MG63 (cell line): ENCODE results near the gene CALML3. TPM values are rescaled to one million over a fixed set of nuclear protein-coding genes. Genes with fewer than 3 reads are reported as not detected.

Experiments
- DNase-seq: peaks from one replicate; pipeline ENCODE4 v3.0.0-alpha.2; 2020
- H3K27me3 ChIP-seq: fragments of 250-450 bp; sonication (Bioruptor Pico); 2 replicates; pipeline ENCODE4 v1.5.1; 2020; ENCODE audit warnings: mild to moderate bottlenecking, moderate library complexity
- H3K36me3 ChIP-seq: fragments of 250-450 bp; sonication (Bioruptor Pico); 2 replicates; pipeline ENCODE4 v1.5.1; 2020; ENCODE audit warnings: mild to moderate bottlenecking, moderate library complexity
- H3K4me3 ChIP-seq: fragments of 250-450 bp; sonication (Bioruptor Pico); 2 replicates; pipeline ENCODE4 v1.5.1; 2020; ENCODE audit warnings: mild to moderate bottlenecking, moderate library complexity
- H3K9me3 ChIP-seq: fragments of 250-450 bp; sonication (Bioruptor Pico); 2 replicates; pipeline ENCODE4 v1.5.1; 2020; ENCODE audit warnings: mild to moderate bottlenecking, moderate library complexity
- total RNA-seq: library from RNA; depleted of rRNA; stranded (reverse); fragments of >200 nt; shearing (Covaris generic); gene quantifications from 2 replicates; pipeline ENCODE4 v1.2.3, GENCODE V29; 2014; ENCODE audit warnings: low replicate concordance

Gene CALML3
- total RNA-seq, 1 experiment from 2014 or later = not detected

DNA sequence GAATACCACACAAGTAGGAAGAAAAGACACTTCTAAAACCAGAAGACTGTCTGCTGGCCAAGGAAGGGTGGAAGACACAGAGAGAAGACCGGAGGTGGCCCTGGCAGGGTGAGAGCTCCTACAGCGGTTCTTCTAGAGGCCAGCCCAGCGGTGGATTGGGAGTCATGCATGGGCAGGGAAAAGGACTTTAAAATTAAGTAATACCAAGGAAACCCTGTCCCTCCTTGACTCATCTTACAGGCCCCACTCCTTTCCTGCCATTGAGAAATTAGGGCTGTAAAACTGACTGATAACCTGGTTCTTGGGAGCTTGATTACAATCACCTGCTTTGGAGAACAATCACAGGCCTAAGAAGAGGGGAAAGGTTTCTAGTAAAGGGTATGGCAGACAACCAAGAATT lies 16.1 kb downstream of the CALML3 start:
- H3K36me3 ChIP-seq = no peaks in the 10 kb centered on the region
- no peak overlapping the region for H3K4me3 ChIP-seq
- no peak for DNase-seq
- no peaks in the 10 kb centered on the region; the same call in 1 of the 2 replicates for H3K9me3 ChIP-seq
- no peaks in the 10 kb centered on the region for H3K27me3 ChIP-seq

DNA sequence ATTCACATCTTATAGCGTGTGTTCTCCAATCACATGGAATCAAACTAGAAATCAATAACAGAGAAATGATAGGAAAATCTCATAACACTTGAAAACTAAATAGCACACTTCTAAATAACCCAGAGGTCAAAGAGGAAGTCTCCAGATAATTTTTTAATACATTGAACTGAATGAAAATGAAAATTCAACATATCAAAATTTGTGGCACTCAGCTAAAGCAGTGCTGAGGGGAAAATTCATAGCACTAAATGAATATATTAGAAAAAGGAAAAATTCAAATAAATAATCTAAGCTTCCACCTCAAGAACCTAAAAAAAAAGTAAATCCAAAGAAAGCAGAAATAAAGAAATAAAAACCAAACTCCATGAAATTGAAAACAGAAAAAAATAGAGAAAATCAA lies 17.3 kb downstream of the CALML3 start:
- Histone ChIP-seq H3K36me3 (no peaks in the 10 kb centered on the region), H3K27me3 (no peaks in the 10 kb centered on the region), H3K9me3 (no peaks in the 10 kb centered on the region; the same call in 1 of the 2 replicates), H3K4me3 (no peak overlapping the region)
- DNase-seq = no peak

DNA sequence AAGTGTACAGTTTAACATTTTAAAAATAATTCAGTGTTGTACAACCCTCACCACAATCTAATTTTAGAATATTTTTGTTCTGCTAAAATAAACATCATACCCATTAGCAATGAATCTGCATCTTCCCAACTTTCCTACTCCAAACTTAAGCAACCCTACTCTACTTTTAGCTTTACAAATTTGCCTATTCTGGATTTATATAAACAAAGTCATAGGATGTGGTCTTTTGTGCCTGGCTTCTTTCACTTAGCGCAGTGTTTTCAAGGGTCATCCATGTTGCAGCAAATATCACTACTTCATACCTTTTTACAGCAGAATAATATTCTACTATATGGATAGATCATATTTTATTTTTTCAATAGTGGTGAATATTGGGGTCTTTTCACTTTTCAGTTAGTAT lies 18.9 kb downstream of the CALML3 start:
- Histone ChIP-seq H3K4me3 (no peak overlapping the region), H3K36me3 (no peaks in the 10 kb centered on the region), H3K9me3 (no peaks in the 10 kb centered on the region; the same call in 1 of the 2 replicates), H3K27me3 (no peaks in the 10 kb centered on the region)
- DNase-seq = no peak

DNA sequence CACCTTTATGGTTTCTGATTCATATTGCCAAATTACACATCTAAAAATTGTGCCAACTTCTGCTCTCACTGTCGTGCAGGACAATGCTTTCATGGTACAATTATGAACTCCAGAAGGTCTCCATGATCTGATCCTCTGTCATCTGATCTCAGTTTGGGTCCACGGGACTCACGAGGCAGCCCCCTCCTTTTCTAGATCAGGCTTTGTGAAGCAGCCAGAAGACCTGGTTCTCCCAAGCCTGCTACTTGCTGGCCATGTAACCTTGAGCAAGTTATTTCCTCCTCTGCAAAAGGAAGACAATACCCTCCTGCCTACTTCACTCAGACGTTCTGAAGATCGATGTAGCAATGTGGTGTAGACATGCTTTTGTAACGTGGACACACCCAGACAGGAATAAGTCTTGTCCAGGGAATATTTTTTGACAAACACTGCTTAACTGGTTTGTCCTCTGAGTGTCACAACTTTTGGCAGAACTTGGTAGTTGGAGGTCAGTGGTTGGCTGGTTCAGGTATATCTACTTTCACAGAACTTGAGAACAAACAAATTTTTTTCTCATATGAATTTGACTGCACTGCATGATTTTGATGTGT lies 19.6 kb downstream of the CALML3 start:
- Histone ChIP-seq H3K9me3 (no peaks in the 10 kb centered on the region; the same call in 1 of the 2 replicates), H3K36me3 (no peaks in the 10 kb centered on the region), H3K27me3 (no peaks in the 10 kb centered on the region), H3K4me3 (no peak overlapping the region)
- no peak for DNase-seq

- H3K36me3 ChIP-seq = no peaks in the 10 kb centered on the region
- no peaks in the 10 kb centered on the region; the same call in 1 of the 2 replicates for H3K9me3 ChIP-seq
- H3K4me3 ChIP-seq = no peak overlapping the region
- no peak for DNase-seq
- H3K27me3 ChIP-seq = no peaks in the 10 kb centered on the region
Observed at GRCh38 chr10:5545011-5545410, 20.2 kb downstream of the CALML3 start.

DNA sequence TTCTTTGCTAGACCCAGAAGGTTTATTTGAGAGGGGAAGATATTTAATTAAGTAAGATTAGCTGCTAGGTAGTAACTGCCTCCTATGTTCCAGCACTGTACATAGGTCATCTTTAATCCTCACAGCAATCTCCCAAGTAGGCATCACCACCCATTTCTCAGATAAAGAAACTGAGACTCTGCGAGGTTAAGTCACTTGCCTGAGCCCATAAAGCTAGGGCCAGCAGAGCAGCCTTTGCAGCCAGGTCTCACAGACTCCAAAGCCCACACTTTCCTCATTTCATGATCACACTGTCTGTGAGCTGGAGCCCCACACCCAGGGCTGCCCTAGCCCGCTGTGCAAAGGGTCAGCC lies 20.6 kb downstream of the CALML3 start:
- no peak for DNase-seq
- H3K4me3 ChIP-seq = no peak overlapping the region
- no peaks in the 10 kb centered on the region for H3K36me3 ChIP-seq
- no peaks in the 10 kb centered on the region for H3K27me3 ChIP-seq
- no peaks in the 10 kb centered on the region; the same call in 1 of the 2 replicates for H3K9me3 ChIP-seq

DNA sequence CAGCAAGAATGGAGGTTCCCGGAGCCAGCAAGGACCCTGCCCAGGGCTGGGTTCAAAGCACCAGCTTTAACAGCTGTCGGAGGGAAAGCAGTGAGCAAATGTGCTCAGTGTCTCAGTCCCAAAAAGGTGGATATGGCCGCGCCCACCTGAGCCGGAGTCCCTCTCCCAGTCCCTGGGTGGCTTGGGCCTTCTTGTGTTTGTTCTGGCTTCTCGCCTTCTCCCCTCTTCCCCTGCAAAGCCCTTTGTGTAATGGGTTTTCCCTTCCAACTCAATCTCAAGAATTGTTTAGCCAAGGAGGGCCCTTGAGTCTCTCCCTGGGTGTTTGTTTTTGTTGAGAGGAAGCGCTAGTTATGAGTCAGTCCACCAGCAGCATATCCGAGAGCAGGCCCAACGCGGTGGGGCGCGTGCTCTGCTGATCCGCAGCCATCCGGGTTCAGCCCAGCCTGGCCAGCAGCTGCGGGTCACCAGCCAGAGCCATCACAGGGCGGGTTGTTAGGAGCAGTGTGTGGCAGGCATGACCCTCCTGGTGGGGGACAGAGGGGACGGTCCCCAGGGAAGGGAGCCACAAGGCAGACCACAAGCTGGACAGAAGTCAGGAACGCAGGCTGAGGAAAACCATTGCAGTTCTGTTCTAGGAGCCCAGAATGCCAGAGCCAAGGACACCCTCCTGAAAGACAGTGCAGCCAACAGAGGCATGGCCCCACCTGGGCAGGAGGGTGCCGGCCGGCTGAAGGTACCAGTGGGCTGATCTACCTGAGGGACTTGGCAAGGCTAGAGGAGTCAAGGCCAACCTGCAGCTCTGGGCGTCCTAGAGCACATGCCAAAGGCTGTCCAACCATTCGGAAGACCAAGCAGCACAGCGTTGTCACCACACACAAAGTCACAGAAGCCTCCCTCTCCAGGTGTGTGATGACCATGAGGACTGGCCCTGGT lies 21.3 kb downstream of the CALML3 start:
- Histone ChIP-seq H3K9me3 (no peaks in the 10 kb centered on the region; the same call in 1 of the 2 replicates), H3K4me3 (no peak overlapping the region), H3K27me3 (no peaks in the 10 kb centered on the region), H3K36me3 (no peaks in the 10 kb centered on the region)
- DNase-seq = peak; percentile 84

- H3K36me3 ChIP-seq = no peaks in the 10 kb centered on the region
- no peaks in the 10 kb centered on the region for H3K27me3 ChIP-seq
- H3K4me3 ChIP-seq = no peak overlapping the region
- H3K9me3 ChIP-seq = no peaks in the 10 kb centered on the region; the same call in 1 of the 2 replicates
- peak; percentile 36 for DNase-seq
Observed at GRCh38 chr10:5546891-5547680, 22.3 kb downstream of the CALML3 start.

- H3K27me3 ChIP-seq = no peaks in the 10 kb centered on the region
- peak; percentile 15 for DNase-seq
- H3K4me3 ChIP-seq = peak overlapping the region; percentile 2; the same call in 1 of the 2 replicates
- H3K36me3 ChIP-seq = no peaks in the 10 kb centered on the region
- H3K9me3 ChIP-seq = no peaks in the 10 kb centered on the region; the same call in 1 of the 2 replicates
Observed at GRCh38 chr10:5547681-5547930, 22.8 kb downstream of the CALML3 start.

- Histone ChIP-seq H3K27me3 (no peaks in the 10 kb centered on the region), H3K4me3 (peak overlapping the region; percentile 2; the same call in 1 of the 2 replicates), H3K36me3 (no peaks in the 10 kb centered on the region), H3K9me3 (no peaks in the 10 kb centered on the region; the same call in 1 of the 2 replicates)
- no peak for DNase-seq
Observed at GRCh38 chr10:5547931-5548660, 23.3 kb downstream of the CALML3 start.

- H3K9me3 ChIP-seq = no peaks in the 10 kb centered on the region
- no peak overlapping the region for H3K4me3 ChIP-seq
- DNase-seq = no peak
- no peaks in the 10 kb centered on the region for H3K36me3 ChIP-seq
- no peaks in the 10 kb centered on the region for H3K27me3 ChIP-seq
Observed at GRCh38 chr10:5549462-5550249, 24.9 kb downstream of the CALML3 start.

GRCh38 chr10:5550250-5550545 lies 25.4 kb downstream of the CALML3 start:
- no peak for DNase-seq
- Histone ChIP-seq H3K9me3 (no peaks in the 10 kb centered on the region), H3K36me3 (no peaks in the 10 kb centered on the region), H3K4me3 (no peak overlapping the region), H3K27me3 (no peaks in the 10 kb centered on the region)

GRCh38 chr10:5550621-5551530 lies 26.1 kb downstream of the CALML3 start:
- Histone ChIP-seq H3K9me3 (no peaks in the 10 kb centered on the region), H3K36me3 (no peaks in the 10 kb centered on the region), H3K27me3 (no peaks in the 10 kb centered on the region), H3K4me3 (no peak overlapping the region)
- DNase-seq = no peak

DNA sequence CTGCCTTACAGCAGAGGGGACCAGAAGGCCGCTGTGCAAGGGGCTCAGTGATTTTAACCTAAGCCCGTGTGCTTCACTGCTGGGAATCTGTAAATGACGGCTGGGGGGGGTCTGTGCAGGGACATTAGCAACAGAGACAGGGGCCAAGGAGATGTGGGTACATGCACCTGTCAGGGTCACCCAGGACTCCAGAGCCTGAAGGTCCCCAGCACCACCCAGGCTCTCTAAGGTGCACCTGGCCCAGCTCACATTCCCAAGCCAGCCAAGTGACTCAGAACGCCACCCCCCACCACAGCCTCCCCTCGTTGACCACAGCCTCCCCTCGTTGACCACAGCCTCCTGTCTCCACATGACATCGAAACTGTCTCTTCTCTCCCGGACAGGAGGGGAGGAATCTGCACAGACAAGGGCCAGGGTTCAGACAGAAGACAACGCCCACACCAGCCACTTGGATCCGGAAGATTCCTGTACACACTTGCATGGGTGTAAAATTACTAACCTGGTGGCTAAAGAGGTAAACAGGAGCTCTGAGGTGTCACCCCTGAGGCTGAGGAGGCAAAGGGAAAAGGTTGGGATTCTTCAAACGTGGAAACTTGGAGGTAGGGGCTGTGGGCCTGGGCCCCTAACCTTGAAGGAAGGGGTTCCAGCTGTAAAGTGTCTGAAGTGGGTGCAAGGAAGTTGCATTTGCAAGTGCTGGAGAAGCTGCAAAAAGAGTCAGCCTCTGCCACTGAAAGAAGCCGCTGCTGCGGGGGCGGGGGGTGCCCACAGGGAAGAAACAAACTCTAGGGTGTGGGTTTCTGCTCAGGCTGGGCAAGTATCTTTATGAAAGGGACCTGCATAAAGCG lies 27.0 kb downstream of the CALML3 start:
- DNase-seq = no peak
- H3K4me3 ChIP-seq = no peak overlapping the region
- H3K36me3 ChIP-seq = no peaks in the 10 kb centered on the region
- H3K27me3 ChIP-seq = no peaks in the 10 kb centered on the region
- no peaks in the 10 kb centered on the region for H3K9me3 ChIP-seq
